Measurements from ENCODE around the gene EML2. TPM values are rescaled to one million over a fixed set of nuclear protein-coding genes. Genes with fewer than 3 reads are reported as not detected.

The EML2 gene
- total and polyA plus RNA-seq, 2 of the 8 experiments (the other 6 are each of a cell fraction or from before 2014, with no cell fraction given) = 28.8 to 29.4 TPM

DNA sequence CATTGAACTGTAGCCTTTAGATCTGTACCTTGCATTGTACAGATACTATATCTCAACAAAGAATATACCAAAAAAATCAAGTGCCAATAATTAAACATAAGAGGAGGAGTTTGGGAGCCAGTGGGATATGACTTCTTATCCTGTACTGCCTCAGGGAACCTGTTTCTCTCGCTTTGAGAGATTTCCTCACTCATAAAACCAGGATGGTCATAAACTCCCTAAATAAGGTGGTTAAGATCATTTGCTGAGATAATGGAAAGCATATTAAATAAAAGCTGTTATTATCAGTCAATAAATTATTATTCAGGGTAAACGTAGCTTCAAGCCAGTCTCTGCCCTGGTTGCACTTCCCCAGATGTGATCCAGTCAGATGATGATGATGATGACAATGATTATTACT is 71.6 kb downstream of the EML2 start:
- ChIA-PET POLR2A (ENCODE audit: partially characterized antibody) (no interaction called here), CTCF (ENCODE audit: partially characterized antibody) (interaction anchor here (0.7 to 8.1 kb wide), 6 partner anchors 9 to 179 kb away, joined by 3 to 79 read pairs (median 12); no protein-coding TSS in a partner anchor)
- peaks cover 2% of the 10 kb centered on the region; the same call in 1 of the 2 replicates for H3K79me1 ChIP-seq (ENCODE audit: low read depth, low read length)
- no peak overlapping the region for H2AK5ac ChIP-seq (ENCODE audit: low read depth, low read length)
- no peak overlapping the region for H3K4me3 ChIP-seq (ENCODE audit: extremely low read depth in 1 of 4, insufficient read depth in 2 of 4, low read depth in 3 of 4, low read length in 4 of 4)
- WGBS, 2 experiments (ENCODE audit: extremely low coverage in 1 of 2, insufficient coverage in 1 of 2, insufficient read length in 1 of 2, insufficient replicate concordance in 2 of 2, low coverage in 1 of 2, low lambda C conversion rate in 2 of 2, missing lambda C conversion rate in 1 of 2) = 83% methylated on average over 2 of the region's 2 CpGs; no CpG with 5 or more reads in 1 of the 2 experiments
- FAIRE-seq (no peak), DNase-seq (ENCODE audit: low read depth in 1 of 2, low spot score in 2 of 2) (no peak)
- H4K91ac ChIP-seq (replicated peaks; ENCODE audit: insufficient read length, low read length) = no peak overlapping the region
- H3K9me3 ChIP-seq (ENCODE audit: insufficient read depth in 2 of 2, low read depth in 1 of 2, low read length in 1 of 2) = no peaks in the 10 kb centered on the region
- H4K5ac ChIP-seq (ENCODE audit: insufficient read length, low read depth, low read length) = no peak overlapping the region
- no peak overlapping the region for H3K23ac ChIP-seq (ENCODE audit: insufficient read length)
- H2AFZ ChIP-seq (ENCODE audit: low read length) = no peak overlapping the region
- no peaks in the 10 kb centered on the region for H3K36me3 ChIP-seq (ENCODE audit: control insufficient read depth in 2 of 4, insufficient read depth in 4 of 4, low read length in 3 of 4)
- no peak overlapping the region for H2BK12ac ChIP-seq (ENCODE audit: low read depth, low read length)
- TF ChIP-seq KDM4A (IDR thresholded peaks at IDR 0.05; ENCODE audit: low read depth, low read length, severe bottlenecking) (no peak), POLR2A (IDR thresholded peaks at IDR 0.05; ENCODE audit: control extremely low read depth in 1 of 2, low read depth in 2 of 2, low read length in 2 of 2) (no peak), TCF12 (IDR thresholded peaks at IDR 0.05; ENCODE audit: low read depth, low read length) (no peak), SIRT6 (IDR thresholded peaks at IDR 0.05; ENCODE audit: low read length) (no peak), SAP30 (IDR thresholded peaks at IDR 0.05; ENCODE audit: insufficient read depth, insufficient replicate concordance, low read length) (no peak), TAF7 (optimal IDR thresholded peaks at IDR 0.05; ENCODE audit: borderline replicate concordance, low read depth, low read length) (no peak), ATF3 (IDR thresholded peaks at IDR 0.05; ENCODE audit: insufficient read depth, low read depth, low read length) (no peak), CHD1 (IDR thresholded peaks at IDR 0.05; ENCODE audit: low read depth, low read length) (no peak), EGR1 (IDR thresholded peaks at IDR 0.05; ENCODE audit: borderline replicate concordance, low read depth, low read length) (no peak), SP1 (IDR thresholded peaks at IDR 0.05; ENCODE audit: low read depth, low read length) (no peak)
- TF ChIP-seq, protein P1, sequence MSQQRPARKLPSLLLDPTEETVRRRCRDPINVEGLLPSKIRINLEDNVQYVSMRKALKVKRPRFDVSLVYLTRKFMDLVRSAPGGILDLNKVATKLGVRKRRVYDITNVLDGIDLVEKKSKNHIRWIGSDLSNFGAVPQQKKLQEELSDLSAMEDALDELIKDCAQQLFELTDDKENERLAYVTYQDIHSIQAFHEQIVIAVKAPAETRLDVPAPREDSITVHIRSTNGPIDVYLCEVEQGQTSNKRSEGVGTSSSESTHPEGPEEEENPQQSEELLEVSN (IDR thresholded peaks at IDR 0.05) = no peak
- H2BK120ac ChIP-seq (replicated peaks; ENCODE audit: low read depth, low read length) = no peak overlapping the region
- H2BK20ac ChIP-seq (ENCODE audit: low read length) = no peak overlapping the region
- no peak overlapping the region for H4K8ac ChIP-seq (ENCODE audit: extremely low read depth, insufficient read depth, low read length)
- H3K4me2 ChIP-seq (ENCODE audit: insufficient read depth in 1 of 2, low read depth in 2 of 2, low read length in 2 of 2) = no peak overlapping the region
- H3K79me2 ChIP-seq (ENCODE audit: control insufficient read depth in 1 of 2, insufficient read depth in 2 of 2, low read length in 2 of 2) = no peaks in the 10 kb centered on the region
- no peak overlapping the region for H3K18ac ChIP-seq (ENCODE audit: extremely low read depth, low read length)
- no peak overlapping the region for H3K27ac ChIP-seq (ENCODE audit: low read depth, low read length)
- H3K4me1 ChIP-seq (replicated peaks in 1 of 4; ENCODE audit: control insufficient read depth in 3 of 4, insufficient read depth in 4 of 4, low read length in 3 of 4) = peaks cover 4 to 5% (median 4%) of the 10 kb centered on the region in 4 experiments
- no peak overlapping the region for H2BK15ac ChIP-seq (ENCODE audit: low read length)
- no peaks in the 10 kb centered on the region for H3K27me3 ChIP-seq (replicated peaks in 1 of 4; ENCODE audit: control insufficient read depth in 3 of 4, extremely low read depth in 1 of 4, insufficient read depth in 3 of 4, low read length in 3 of 4)
- H3K14ac ChIP-seq (ENCODE audit: insufficient read length) = no peak overlapping the region
- no peak overlapping the region for H2BK5ac ChIP-seq (ENCODE audit: low read depth, low read length)
- no peak overlapping the region for H3K9ac ChIP-seq (replicated peaks in 1 of 4; ENCODE audit: extremely low read depth in 1 of 4, low read depth in 3 of 4, low read length in 3 of 4)
- peaks cover 0 to 5% of the 10 kb centered on the region in 2 experiments for H4K20me1 ChIP-seq (replicated peaks in 1 of 2; ENCODE audit: control insufficient read depth in 1 of 2, insufficient read depth in 2 of 2, low read length in 2 of 2)
- H3K4ac ChIP-seq (replicated peaks; ENCODE audit: insufficient read length, low read depth, low read length) = no peak overlapping the region
- H3K56ac ChIP-seq (replicated peaks; ENCODE audit: insufficient read length, low read depth, low read length) = no peak overlapping the region
- H3K23me2 ChIP-seq (ENCODE audit: low read depth, low read length) = no peaks in the 10 kb centered on the region

Measured in H1 (cell line).